Gastroesophageal sphincter (tissue), 3 donors: ENCODE data around the gene PTGFR.

Source experiments
- CTCF ChIP-seq, 4 experiments: fragments of 200-600 bp in 2 of 4; fragments of 450-650 bp in 2 of 4; sonication (generic) in 1 of 4; IDR thresholded peaks; one replicate each; pipeline ENCODE4 v1.5.1; 2017 to 2019; ENCODE audit warnings: antibody characterized with exemption in 4 of 4, mild to moderate bottlenecking in 2 of 4, moderate library complexity in 2 of 4
- EP300 ChIP-seq: sonication (generic); formaldehyde crosslinking; IDR thresholded peaks from one replicate; pipeline ENCODE4 v1.6.1; 2017; ENCODE audit warnings: antibody characterized with exemption, mild to moderate bottlenecking
- POLR2A ChIP-seq, 2 donors: fragments of 450-650 bp; IDR thresholded peaks; one replicate each; pipeline ENCODE4 v1.6.1; 2017; ENCODE audit warnings: antibody characterized with exemption in 2 of 2, mild to moderate bottlenecking in 2 of 2, moderate library complexity in 1 of 2
- POLR2AphosphoS5 ChIP-seq: sonication (generic); formaldehyde crosslinking; IDR thresholded peaks from one replicate; pipeline ENCODE4 v1.6.1; 2017; ENCODE audit warnings: antibody characterized with exemption

- TF ChIP-seq CTCF (IDR thresholded peaks at IDR 0.05) (no peak), POLR2AphosphoS5 (no peak), POLR2A (IDR thresholded peaks at IDR 0.05) (no peak), EP300 (no peak)
These were observed 6.4 kb downstream of the PTGFR start for GRCh38 chr1:78497201-78497600.
